HEK293 (cell line): ENCODE data around the gene WDTC1.

Experiments used
- CTCF ChIA-PET: fragments of 350-600 bp; formaldehyde crosslinking; extraction: SDS; loops from one replicate; lab custom pipeline; 2021; ENCODE audit warnings: antibody characterized with exemption; lab: Yijun Ruan, JAX
- POLR2A ChIA-PET: fragments of 300-600 bp; formaldehyde crosslinking; extraction: SDS; loops from one replicate; lab custom pipeline; 2020; ENCODE audit warnings: antibody characterized with exemption, inconsistent platforms; lab: Yijun Ruan, JAX
- H3K27ac ChIP-seq: fragments of 200-500 bp; sonication (Bioruptor generic); 2 replicates; pipeline ENCODE4 v1.5.1; 2014; ENCODE audit warnings: low read depth, low read length, control low read depth, inconsistent platforms; ENCODE audit errors: extremely low read depth
- H3K36me3 ChIP-seq, 2 experiments: fragments of 200-500 bp in 1 of 2; sonication (Bioruptor generic) in 1 of 2; 1 replicate in 1 of 2; 2 replicates in 1 of 2; pipeline ENCODE4 v1.5.1; 2014 to 2017; ENCODE audit warnings: inconsistent platforms in 2 of 2, low read length in 2 of 2; ENCODE audit not compliant: control insufficient read depth in 2 of 2, insufficient read depth in 1 of 2
- H3K4me1 ChIP-seq: fragments of 200-500 bp; sonication (Bioruptor generic); 2 replicates; pipeline ENCODE4 v1.5.1; 2014; ENCODE audit warnings: mild to moderate bottlenecking, low read length, inconsistent platforms; ENCODE audit not compliant: control insufficient read depth, insufficient read depth
- H3K4me3 ChIP-seq: 2 replicates; pipeline ENCODE4 v1.5.1; 2011; ENCODE audit warnings: low read depth, mild to moderate bottlenecking, control low read depth, low read length, moderate library complexity
- H3K9me3 ChIP-seq: fragments of 200-500 bp; sonication (Bioruptor generic); 2 replicates; pipeline ENCODE4 v1.5.1; 2014; ENCODE audit warnings: low read depth, low read length, inconsistent platforms; ENCODE audit not compliant: control insufficient read depth, insufficient read depth
- BCL11A ChIP-seq: fragments of 450-650 bp; formaldehyde crosslinking; IDR thresholded peaks from 2 replicates; pipeline ENCODE4 v1.5.1; 2016; ENCODE audit warnings: low read depth, missing biosample characterization, missing genetic modification characterization
- HOXC10 ChIP-seq: sonication (generic); formaldehyde crosslinking; IDR thresholded peaks from 2 replicates; pipeline ENCODE4 v1.8.1; 2023; ENCODE audit warnings: mild to moderate bottlenecking, missing genetic modification reagents
- KLF10 ChIP-seq: fragments of 450-650 bp; IDR thresholded peaks from 2 replicates; pipeline ENCODE4 v1.5.1; 2018; ENCODE audit warnings: missing biosample characterization, mild to moderate bottlenecking, missing genetic modification characterization
- KLF16 ChIP-seq: fragments of 450-650 bp; formaldehyde crosslinking; IDR thresholded peaks from 2 replicates; pipeline ENCODE4 v1.5.1; 2017; ENCODE audit warnings: missing biosample characterization, missing genetic modification characterization
- SALL2 ChIP-seq: fragments of 450-650 bp; formaldehyde crosslinking; IDR thresholded peaks from 2 replicates; pipeline ENCODE4 v1.5.0; 2017; ENCODE audit warnings: missing biosample characterization, mild to moderate bottlenecking, missing genetic modification characterization, borderline replicate concordance
- YY1 ChIP-seq: fragments of 450-650 bp; formaldehyde crosslinking; IDR thresholded peaks from 2 replicates; pipeline ENCODE4 v1.5.1; 2018; ENCODE audit warnings: missing biosample characterization, missing genetic modification characterization
- ZNF10 ChIP-seq: fragments of 450-650 bp; formaldehyde crosslinking; IDR thresholded peaks from 2 replicates; pipeline ENCODE4 v1.5.1; 2017; ENCODE audit warnings: missing biosample characterization, missing genetic modification characterization
- ZNF114 ChIP-seq: fragments of 450-650 bp; formaldehyde crosslinking; IDR thresholded peaks from 2 replicates; pipeline ENCODE4 v1.5.0; 2017; ENCODE audit warnings: missing biosample characterization, missing genetic modification characterization
- ZNF146 ChIP-seq: fragments of 450-650 bp; formaldehyde crosslinking; IDR thresholded peaks from 2 replicates; pipeline ENCODE4 v1.5.1; 2016; ENCODE audit warnings: missing biosample characterization, missing genetic modification characterization
- ZNF2 ChIP-seq: fragments of 450-650 bp; formaldehyde crosslinking; IDR thresholded peaks from 2 replicates; pipeline ENCODE4 v1.5.1; 2016; ENCODE audit warnings: missing biosample characterization, missing genetic modification characterization
- ZNF354C ChIP-seq: fragments of 450-650 bp; formaldehyde crosslinking; IDR thresholded peaks from 2 replicates; pipeline ENCODE4 v1.5.1; 2016; ENCODE audit warnings: missing biosample characterization, missing genetic modification characterization, low read depth, borderline replicate concordance
- ZNF366 ChIP-seq: fragments of 450-650 bp; formaldehyde crosslinking; conservative IDR thresholded peaks from 2 replicates; pipeline ENCODE4 v1.5.1; 2016; ENCODE audit warnings: missing biosample characterization, missing genetic modification characterization
- ZNF521 ChIP-seq: fragments of 450-650 bp; formaldehyde crosslinking; IDR thresholded peaks from 2 replicates; pipeline ENCODE4 v1.5.1; 2017; ENCODE audit warnings: missing biosample characterization, mild to moderate bottlenecking, missing genetic modification characterization
- ZNF530 ChIP-seq: fragments of 450-650 bp; formaldehyde crosslinking; IDR thresholded peaks from 2 replicates; pipeline ENCODE4 v1.5.1; 2016; ENCODE audit warnings: low read depth, missing biosample characterization, missing genetic modification characterization
- ZNF621 ChIP-seq: fragments of 450-650 bp; formaldehyde crosslinking; IDR thresholded peaks from 2 replicates; pipeline ENCODE4 v1.5.1; 2017; ENCODE audit warnings: missing biosample characterization, missing genetic modification characterization
- ZNF624 ChIP-seq: fragments of 450-650 bp; formaldehyde crosslinking; IDR thresholded peaks from 2 replicates; pipeline ENCODE4 v1.5.1; 2017; ENCODE audit warnings: missing biosample characterization, missing genetic modification characterization
- ZNF776 ChIP-seq: fragments of 450-650 bp; formaldehyde crosslinking; IDR thresholded peaks from 2 replicates; pipeline ENCODE4 v1.5.0; 2017; ENCODE audit warnings: missing biosample characterization, missing genetic modification characterization, borderline replicate concordance
- ZNF785 ChIP-seq: fragments of 450-650 bp; formaldehyde crosslinking; IDR thresholded peaks from 2 replicates; pipeline ENCODE4 v1.5.1; 2016; ENCODE audit warnings: missing biosample characterization, missing genetic modification characterization
- ZXDB ChIP-seq: fragments of 450-650 bp; formaldehyde crosslinking; IDR thresholded peaks from 2 replicates; pipeline ENCODE4 v1.5.1; 2016; ENCODE audit warnings: missing biosample characterization, missing genetic modification characterization
- TF ChIP-seq, protein P1 (sequence below): fragments of 450-650 bp; formaldehyde crosslinking; IDR thresholded peaks from 2 replicates; pipeline ENCODE4 v1.5.1; 2016; ENCODE audit warnings: missing biosample characterization, missing genetic modification characterization, low read depth
- TF ChIP-seq, protein P2 (sequence below): fragments of 450-650 bp; formaldehyde crosslinking; IDR thresholded peaks from 2 replicates; pipeline ENCODE4 v1.5.1; 2016; ENCODE audit warnings: missing biosample characterization, missing genetic modification characterization
- TF ChIP-seq, protein P3 (sequence below): fragments of 450-650 bp; formaldehyde crosslinking; IDR thresholded peaks from 2 replicates; pipeline ENCODE4 v1.5.1; 2016; ENCODE audit warnings: missing biosample characterization, missing genetic modification characterization

The WDTC1 gene

GRCh38 chr1:27235827-27236226 is 1.4 kb downstream of the WDTC1 start (continued):
- TF ChIP-seq SALL2 (tag by site-specific recombination): no peak
- TF ChIP-seq YY1 (tag by site-specific recombination): no peak
- TF ChIP-seq, protein P1, sequence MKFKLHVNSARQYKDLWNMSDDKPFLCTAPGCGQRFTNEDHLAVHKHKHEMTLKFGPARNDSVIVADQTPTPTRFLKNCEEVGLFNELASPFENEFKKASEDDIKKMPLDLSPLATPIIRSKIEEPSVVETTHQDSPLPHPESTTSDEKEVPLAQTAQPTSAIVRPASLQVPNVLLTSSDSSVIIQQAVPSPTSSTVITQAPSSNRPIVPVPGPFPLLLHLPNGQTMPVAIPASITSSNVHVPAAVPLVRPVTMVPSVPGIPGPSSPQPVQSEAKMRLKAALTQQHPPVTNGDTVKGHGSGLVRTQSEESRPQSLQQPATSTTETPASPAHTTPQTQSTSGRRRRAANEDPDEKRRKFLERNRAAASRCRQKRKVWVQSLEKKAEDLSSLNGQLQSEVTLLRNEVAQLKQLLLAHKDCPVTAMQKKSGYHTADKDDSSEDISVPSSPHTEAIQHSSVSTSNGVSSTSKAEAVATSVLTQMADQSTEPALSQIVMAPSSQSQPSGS (tag by site-specific recombination): no peak
- no peak for TF ChIP-seq ZNF624
- TF ChIP-seq, all 188 proteins: peak for 0

- CTCF ChIA-PET: interaction anchor here (0.6 kb wide), 2 partner anchors 75 to 191 kb away, joined by 3 to 5 read pairs; no protein-coding TSS in a partner anchor
- TF ChIP-seq KLF16 (tag by site-specific recombination) (no peak), ZXDB (no peak), ZNF530 (no peak), ZNF776 (tag by site-specific recombination) (no peak), ZNF785 (tag by site-specific recombination) (no peak), ZNF114 (tag by site-specific recombination) (no peak), ZNF2 (tag by site-specific recombination) (no peak), KLF10 (no peak), ZNF10 (tag by site-specific recombination) (no peak), ZNF366 (tag by site-specific recombination) (no peak), ZNF146 (tag by site-specific recombination) (no peak), HOXC10 (no peak), ZNF621 (no peak), ZNF521 (tag by site-specific recombination) (no peak), BCL11A (tag by site-specific recombination) (no peak), ZNF354C (tag by site-specific recombination) (no peak)
- TF ChIP-seq, protein P2, sequence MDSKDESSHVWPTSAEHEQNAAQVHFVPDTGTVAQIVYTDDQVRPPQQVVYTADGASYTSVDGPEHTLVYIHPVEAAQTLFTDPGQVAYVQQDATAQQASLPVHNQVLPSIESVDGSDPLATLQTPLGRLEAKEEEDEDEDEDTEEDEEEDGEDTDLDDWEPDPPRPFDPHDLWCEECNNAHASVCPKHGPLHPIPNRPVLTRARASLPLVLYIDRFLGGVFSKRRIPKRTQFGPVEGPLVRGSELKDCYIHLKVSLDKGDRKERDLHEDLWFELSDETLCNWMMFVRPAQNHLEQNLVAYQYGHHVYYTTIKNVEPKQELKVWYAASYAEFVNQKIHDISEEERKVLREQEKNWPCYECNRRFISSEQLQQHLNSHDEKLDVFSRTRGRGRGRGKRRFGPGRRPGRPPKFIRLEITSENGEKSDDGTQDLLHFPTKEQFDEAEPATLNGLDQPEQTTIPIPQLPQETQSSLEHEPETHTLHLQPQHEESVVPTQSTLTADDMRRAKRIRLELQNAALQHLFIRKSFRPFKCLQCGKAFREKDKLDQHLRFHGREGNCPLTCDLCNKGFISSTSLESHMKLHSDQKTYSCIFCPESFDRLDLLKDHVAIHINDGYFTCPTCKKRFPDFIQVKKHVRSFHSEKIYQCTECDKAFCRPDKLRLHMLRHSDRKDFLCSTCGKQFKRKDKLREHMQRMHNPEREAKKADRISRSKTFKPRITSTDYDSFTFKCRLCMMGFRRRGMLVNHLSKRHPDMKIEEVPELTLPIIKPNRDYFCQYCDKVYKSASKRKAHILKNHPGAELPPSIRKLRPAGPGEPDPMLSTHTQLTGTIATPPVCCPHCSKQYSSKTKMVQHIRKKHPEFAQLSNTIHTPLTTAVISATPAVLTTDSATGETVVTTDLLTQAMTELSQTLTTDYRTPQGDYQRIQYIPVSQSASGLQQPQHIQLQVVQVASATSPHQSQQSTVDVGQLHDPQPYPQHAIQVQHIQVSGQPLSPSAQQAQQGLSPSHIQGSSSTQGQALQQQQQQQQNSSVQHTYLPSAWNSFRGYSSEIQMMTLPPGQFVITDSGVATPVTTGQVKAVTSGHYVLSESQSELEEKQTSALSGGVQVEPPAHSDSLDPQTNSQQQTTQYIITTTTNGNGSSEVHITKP (tag by site-specific recombination): no peak
- TF ChIP-seq, protein P3, sequence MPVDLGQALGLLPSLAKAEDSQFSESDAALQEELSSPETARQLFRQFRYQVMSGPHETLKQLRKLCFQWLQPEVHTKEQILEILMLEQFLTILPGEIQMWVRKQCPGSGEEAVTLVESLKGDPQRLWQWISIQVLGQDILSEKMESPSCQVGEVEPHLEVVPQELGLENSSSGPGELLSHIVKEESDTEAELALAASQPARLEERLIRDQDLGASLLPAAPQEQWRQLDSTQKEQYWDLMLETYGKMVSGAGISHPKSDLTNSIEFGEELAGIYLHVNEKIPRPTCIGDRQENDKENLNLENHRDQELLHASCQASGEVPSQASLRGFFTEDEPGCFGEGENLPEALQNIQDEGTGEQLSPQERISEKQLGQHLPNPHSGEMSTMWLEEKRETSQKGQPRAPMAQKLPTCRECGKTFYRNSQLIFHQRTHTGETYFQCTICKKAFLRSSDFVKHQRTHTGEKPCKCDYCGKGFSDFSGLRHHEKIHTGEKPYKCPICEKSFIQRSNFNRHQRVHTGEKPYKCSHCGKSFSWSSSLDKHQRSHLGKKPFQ (tag by site-specific recombination): no peak
- TF ChIP-seq, protein P1 (tag by site-specific recombination): no peak
Observed at GRCh38 chr1:27237112-27237511, 2.7 kb downstream of the WDTC1 start.

More at GRCh38 chr1:27237112-27237511, 2.7 kb downstream of the WDTC1 start:
- Histone ChIP-seq H3K4me1 (no peaks in the 10 kb centered on the region), H3K27ac (no peak overlapping the region), H3K36me3 (no peaks in the 10 kb centered on the region), H3K9me3 (no peaks in the 10 kb centered on the region), H3K4me3 (no peak overlapping the region)
- POLR2A ChIA-PET: interaction anchor here (1.6 kb wide), 1 partner anchor 83 kb away, joined by 3 read pairs; the partner anchor contains the start of gene SLC9A1
